Large intestine (tissue), 12 donors: ENCODE results near the gene TRAK2. TPM values are rescaled to one million over a fixed set of nuclear protein-coding genes. Genes with fewer than 3 reads are reported as not detected.
"Not testable (repeated sequence)": the region's sequence is repeated elsewhere in the genome, so short reads cannot be mapped to it uniquely, and the experiment has no call there.

Experiments
- DNase-seq, 2 donors: peaks; one replicate each; pipeline versions ENCODE4 v3.0.0 to v3.0.0-alpha.2; 2013
- H3K27ac ChIP-seq: one replicate; pipeline ENCODE4 v1.5.1; 2013; ENCODE audit warnings: low read length
- H3K27me3 ChIP-seq: 2 replicates; pipeline ENCODE4 v1.6.1; 2013; ENCODE audit warnings: low read length; ENCODE audit not compliant: control insufficient read depth, insufficient read depth
- H3K36me3 ChIP-seq: 2 replicates; pipeline ENCODE4 v1.6.1; 2013; ENCODE audit warnings: low read length; ENCODE audit not compliant: control insufficient read depth, insufficient read depth
- H3K4me1 ChIP-seq: one replicate; pipeline ENCODE4 v1.6.1; 2013; ENCODE audit warnings: low read length; ENCODE audit not compliant: control insufficient read depth, insufficient read depth
- H3K4me3 ChIP-seq: one replicate; pipeline ENCODE4 v1.5.1; 2013; ENCODE audit warnings: low read length
- H3K9me3 ChIP-seq: one replicate; pipeline ENCODE4 v1.6.1; 2013; ENCODE audit warnings: mild to moderate bottlenecking, low read depth, low read length, moderate library complexity; ENCODE audit not compliant: control insufficient read depth
- WGBS: methylation state at CpG from one replicate; pipeline ENCODE4 v1.1.5; 2013; ENCODE audit warnings: low lambda C conversion rate; ENCODE audit not compliant: insufficient coverage; 5-methylcytosine and 5-hydroxymethylcytosine counted together
- long read RNA-seq, 11 donors: transcript quantifications; one replicate each; lab custom pipeline, GENCODE V29; 2026
- polyA plus RNA-seq: library from polyadenylated mRNA; unstranded; fragments of 120-200 nt; gene quantifications from one replicate; pipeline ENCODE4 v1.2.1, GENCODE V29; 2013

TRAK2 gene
- 24.5 TPM for polyA plus RNA-seq
- long read RNA-seq, donor 1, result 0 reads
- long read RNA-seq, donor 2, partial matches to known transcripts, result 11 of 11 reads
- long read RNA-seq, donor 2, other reads (novel, unspliced or antisense), result 0 of 11 reads
- long read RNA-seq, donor 3, result 0 reads
- long read RNA-seq, donor 4, full-length matches to known transcripts, result 1 of 1 reads
- long read RNA-seq, donor 4, partial matches to known transcripts, result 0 of 1 reads
- long read RNA-seq, donor 4, other reads (novel, unspliced or antisense), result 0 of 1 reads
- long read RNA-seq, donor 5, full-length matches to known transcripts, result 1 of 1 reads
- long read RNA-seq, donor 5, partial matches to known transcripts, result 0 of 1 reads
- long read RNA-seq, donor 5, other reads (novel, unspliced or antisense), result 0 of 1 reads
- long read RNA-seq, donor 6, full-length matches to known transcripts, result 3 of 3 reads
- long read RNA-seq, donor 6, partial matches to known transcripts, result 0 of 3 reads
- long read RNA-seq, donor 6, other reads (novel, unspliced or antisense), result 0 of 3 reads
- long read RNA-seq, donor 7, full-length matches to known transcripts, result 1 of 1 reads
- long read RNA-seq, donor 7, partial matches to known transcripts, result 0 of 1 reads
- long read RNA-seq, donor 7, other reads (novel, unspliced or antisense), result 0 of 1 reads
- long read RNA-seq, donor 8, full-length matches to known transcripts, result 4 of 9 reads
- long read RNA-seq, donor 8, partial matches to known transcripts, result 5 of 9 reads
- long read RNA-seq, donor 8, other reads (novel, unspliced or antisense), result 0 of 9 reads
- long read RNA-seq, donor 9, full-length matches to known transcripts, result 2 of 2 reads
- long read RNA-seq, donor 9, partial matches to known transcripts, result 0 of 2 reads
- long read RNA-seq, donor 9, other reads (novel, unspliced or antisense), result 0 of 2 reads
- long read RNA-seq, donor 10, full-length matches to known transcripts, result 3 of 3 reads
- long read RNA-seq, donor 10, partial matches to known transcripts, result 0 of 3 reads
- long read RNA-seq, donor 10, other reads (novel, unspliced or antisense), result 0 of 3 reads
- long read RNA-seq, donor 11, full-length matches to known transcripts, result 3 of 3 reads
- long read RNA-seq, donor 11, partial matches to known transcripts, result 0 of 3 reads
- long read RNA-seq, donor 11, other reads (novel, unspliced or antisense), result 0 of 3 reads

- no CpG with 5 or more reads among the region's 78 CpGs for WGBS
- peaks cover 4% of the 10 kb centered on the region for H3K36me3 ChIP-seq
- H3K27ac ChIP-seq, result peak within 1 kb of the TSS; percentile 92
- H3K27me3 ChIP-seq, result no peaks in the 10 kb centered on the region
- peaks cover 30% of the 10 kb centered on the region for H3K4me1 ChIP-seq
- peak within 1 kb of the TSS; percentile 97 for H3K4me3 ChIP-seq
- DNase-seq, result peak; percentile 95 to 98
- H3K9me3 ChIP-seq, result no peaks in the 10 kb centered on the region
Measured at GRCh38 chr2:201451292-201452057, at the start of gene TRAK2, which contains the start of gene STRADB. TRAK2 (minus strand) TSS chr2:201451458; CDS start chr2:201420507, 30,951 bp downstream. STRADB (plus strand) TSS chr2:201451740; CDS start chr2:201454841, 3,101 bp downstream.

- 100% methylated on average over 1 of the region's 3 CpGs for WGBS
- no peak for DNase-seq
Measured at GRCh38 chr2:201500534-201500933, 49.3 kb upstream of the TRAK2 start.

GRCh38 chr2:201496785-201497184 lies 45.5 kb upstream of the TRAK2 start:
- no peaks in the 10 kb centered on the region for H3K4me1 ChIP-seq
- no peaks in the 10 kb centered on the region for H3K36me3 ChIP-seq
- H3K27me3 ChIP-seq, result no peaks in the 10 kb centered on the region
- DNase-seq, result no peak
- no peak overlapping the region for H3K4me3 ChIP-seq
- WGBS, result no CpG with 5 or more reads among the region's 1 CpG
- no peak overlapping the region for H3K27ac ChIP-seq
- H3K9me3 ChIP-seq, result no peaks in the 10 kb centered on the region

More at GRCh38 chr2:201500534-201500933, 49.3 kb upstream of the TRAK2 start:
- no peaks in the 10 kb centered on the region for H3K36me3 ChIP-seq
- H3K27ac ChIP-seq, result no peak overlapping the region
- no peaks in the 10 kb centered on the region for H3K4me1 ChIP-seq
- H3K4me3 ChIP-seq, result no peak overlapping the region
- peaks cover 6% of the 10 kb centered on the region for H3K9me3 ChIP-seq
- no peaks in the 10 kb centered on the region for H3K27me3 ChIP-seq

GRCh38 chr2:201490291-201490690 lies 39.0 kb upstream of the TRAK2 start:
- no peak overlapping the region for H3K4me3 ChIP-seq
- no peak for DNase-seq
- no peaks in the 10 kb centered on the region for H3K27me3 ChIP-seq
- 100% methylated on average over 2 of the region's 4 CpGs for WGBS
- H3K36me3 ChIP-seq, result no peaks in the 10 kb centered on the region
- no peaks in the 10 kb centered on the region for H3K9me3 ChIP-seq
- no peaks in the 10 kb centered on the region for H3K4me1 ChIP-seq
- no peak overlapping the region for H3K27ac ChIP-seq

GRCh38 chr2:201484805-201485204 lies 33.5 kb upstream of the TRAK2 start:
- H3K9me3 ChIP-seq, result no peaks in the 10 kb centered on the region
- peaks cover 13% of the 10 kb centered on the region for H3K36me3 ChIP-seq
- WGBS, result 83% methylated on average over 1 of the region's 4 CpGs

GRCh38 chr2:201483758-201484157 lies 32.5 kb upstream of the TRAK2 start:
- H3K36me3 ChIP-seq, result peaks cover 13% of the 10 kb centered on the region
- not testable (repeated sequence) for H3K27ac ChIP-seq, DNase-seq, H3K4me1 ChIP-seq, H3K9me3 ChIP-seq, H3K27me3 ChIP-seq, H3K4me3 ChIP-seq
- WGBS, result no CpG with 5 or more reads among the region's 4 CpGs

More at GRCh38 chr2:201484805-201485204, 33.5 kb upstream of the TRAK2 start:
- no peaks in the 10 kb centered on the region for H3K27me3 ChIP-seq
- no peaks in the 10 kb centered on the region for H3K4me1 ChIP-seq
- no peak for DNase-seq
- no peak overlapping the region for H3K27ac ChIP-seq
- H3K4me3 ChIP-seq, result no peak overlapping the region

GRCh38 chr2:201483342-201483741 lies 32.1 kb upstream of the TRAK2 start:
- Histone ChIP-seq H3K4me3 (no peak overlapping the region), H3K27ac (no peak overlapping the region), H3K4me1 (no peaks in the 10 kb centered on the region), H3K9me3 (no peaks in the 10 kb centered on the region), H3K36me3 (peaks cover 13% of the 10 kb centered on the region), H3K27me3 (no peaks in the 10 kb centered on the region)
- no CpG with 5 or more reads among the region's 1 CpG for WGBS
- DNase-seq, result no peak

GRCh38 chr2:201482543-201482942 lies 31.3 kb upstream of the TRAK2 start:
- H3K9me3 ChIP-seq, result no peaks in the 10 kb centered on the region
- no peaks in the 10 kb centered on the region for H3K4me1 ChIP-seq
- no peak overlapping the region for H3K27ac ChIP-seq
- WGBS, result no CpG with 5 or more reads among the region's 4 CpGs
- H3K27me3 ChIP-seq, result no peaks in the 10 kb centered on the region
- no peak overlapping the region for H3K4me3 ChIP-seq
- no peak for DNase-seq
- peaks cover 15% of the 10 kb centered on the region for H3K36me3 ChIP-seq

GRCh38 chr2:201472411-201472810 lies 21.2 kb upstream of the TRAK2 start:
- Histone ChIP-seq H3K4me1 (no peaks in the 10 kb centered on the region), H3K36me3 (peaks cover 40% of the 10 kb centered on the region), H3K27me3 (no peaks in the 10 kb centered on the region), H3K9me3 (no peaks in the 10 kb centered on the region), H3K27ac (no peak overlapping the region), H3K4me3 (no peak overlapping the region)
- no peak for DNase-seq
- no CpG with 5 or more reads among the region's 3 CpGs for WGBS
